Adipocyte (in vitro differentiated cells): ENCODE results near the gene KIAA0513.

Experiments used
- DNase-seq: peaks from one replicate; pipeline ENCODE4 v3.0.0-alpha.2; 2015; ENCODE audit warnings: low read depth
- H3K27me3 ChIP-seq: replicated peaks from 2 replicates; pipeline ENCODE4 v1.7.0; 2013; ENCODE audit warnings: mild to moderate bottlenecking, low read length, moderate library complexity; ENCODE audit not compliant: control insufficient read depth, insufficient read depth
- H3K36me3 ChIP-seq: 2 replicates; pipeline ENCODE4 v1.7.0; 2013; ENCODE audit warnings: low read length, mild to moderate bottlenecking, moderate library complexity; ENCODE audit not compliant: control insufficient read depth, insufficient read depth, severe bottlenecking
- H3K4me1 ChIP-seq: 2 replicates; pipeline ENCODE4 v1.7.0; 2013; ENCODE audit warnings: mild to moderate bottlenecking, low read length, moderate library complexity; ENCODE audit not compliant: control insufficient read depth, insufficient read depth
- H3K4me3 ChIP-seq: 2 replicates; pipeline ENCODE4 v1.7.0; 2013; ENCODE audit warnings: mild to moderate bottlenecking, low read length, moderate library complexity
- H3K9ac ChIP-seq: 2 replicates; pipeline ENCODE4 v1.7.0; 2013; ENCODE audit warnings: mild to moderate bottlenecking, low read length, moderate library complexity
- H3K9me3 ChIP-seq: 2 replicates; pipeline ENCODE4 v1.7.0; 2013; ENCODE audit warnings: mild to moderate bottlenecking, low read length, moderate library complexity; ENCODE audit not compliant: control insufficient read depth

KIAA0513 gene

DNA sequence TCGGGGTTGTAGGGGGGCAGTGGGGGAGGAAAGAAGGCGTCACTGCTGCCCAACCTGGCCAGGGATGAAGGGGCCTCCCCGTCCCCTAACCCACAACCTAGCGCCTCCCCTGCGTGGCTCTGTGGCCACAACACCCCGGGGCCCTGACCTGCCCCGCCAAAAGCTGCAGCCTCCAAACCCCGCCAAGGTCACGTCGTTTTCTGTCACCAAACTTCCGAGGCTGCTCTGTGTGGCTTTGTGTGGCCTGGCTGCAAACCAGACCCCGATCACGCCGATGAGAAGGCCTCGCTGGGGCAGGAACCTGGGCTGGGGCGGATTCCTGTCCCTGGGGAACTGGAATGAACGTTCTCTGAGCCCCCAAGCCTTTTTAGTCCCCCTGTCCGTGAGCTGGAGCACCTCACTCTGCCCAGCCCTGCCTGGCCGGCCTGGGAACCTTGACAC is 115.2 kb downstream of the KIAA0513 start:
- DNase-seq, result no peak
- Histone ChIP-seq H3K4me3 (no peak overlapping the region), H3K9me3 (no peaks in the 10 kb centered on the region), H3K27me3 (no peaks in the 10 kb centered on the region), H3K36me3 (no peaks in the 10 kb centered on the region), H3K9ac (no peak overlapping the region), H3K4me1 (peaks cover 4% of the 10 kb centered on the region)
